ENCODE results near the gene AR. TPM values are rescaled to one million over a fixed set of nuclear protein-coding genes. Genes with fewer than 3 reads are reported as not detected.
A peak's percentile ranks its signal among the peaks of the same experiment; 100 is the strongest.

The AR gene
- total RNA-seq, 1 donor from 2014 or later: 7.8 TPM

GRCh38 chrX:67731061-67731460, 187.2 kb downstream of the AR start:
- Histone ChIP-seq H3K36me3 (ENCODE audit: control insufficient read depth in 3 of 3, insufficient read depth in 3 of 3, low read length in 3 of 3) (no peaks in the 10 kb centered on the region), H3K9me3 (ENCODE audit: control insufficient read depth in 3 of 3, low read length in 3 of 3) (no peaks in the 10 kb centered on the region), H3K27me3 (ENCODE audit: control insufficient read depth in 3 of 3, insufficient read depth in 3 of 3, low read length in 3 of 3) (no peaks in the 10 kb centered on the region), H3K4me3 (ENCODE audit: low read length in 3 of 3) (no peak overlapping the region), H3K27ac (ENCODE audit: low read depth, low read length) (no peak overlapping the region), H3K9ac (ENCODE audit: low read depth in 1 of 3, low read length in 3 of 3) (no peak overlapping the region), H3K4me1 (ENCODE audit: control insufficient read depth in 3 of 3, insufficient read depth in 3 of 3, low read length in 3 of 3) (peaks cover 0 to 5% (median 4%) of the 10 kb centered on the region in 3 donors)

DNA sequence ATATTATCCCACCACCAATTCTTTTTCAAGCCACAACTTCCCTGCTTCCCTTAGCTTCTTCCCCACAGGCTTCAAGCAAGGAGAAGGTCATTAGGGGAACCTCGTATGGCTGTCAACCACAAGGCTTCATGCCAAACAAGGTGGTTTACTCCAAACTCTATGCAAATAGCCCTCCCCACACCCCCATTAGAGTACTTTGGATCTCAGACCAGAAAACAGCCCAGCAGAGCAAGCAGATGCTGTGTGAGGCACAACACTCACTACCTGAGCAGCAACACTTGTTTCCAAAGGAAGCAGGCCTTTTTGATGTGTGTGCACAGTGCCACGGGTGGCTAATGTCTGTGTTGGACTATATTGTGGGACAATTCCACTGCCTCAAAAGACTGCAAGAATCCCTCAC, 189.0 kb downstream of the AR start:
- H3K27ac ChIP-seq (ENCODE audit: low read depth, low read length): no peak overlapping the region
- no peaks in the 10 kb centered on the region for H3K27me3 ChIP-seq (ENCODE audit: control insufficient read depth in 3 of 3, insufficient read depth in 3 of 3, low read length in 3 of 3)
- no peaks in the 10 kb centered on the region for H3K4me1 ChIP-seq (ENCODE audit: control insufficient read depth in 3 of 3, insufficient read depth in 3 of 3, low read length in 3 of 3)
- no peaks in the 10 kb centered on the region for H3K36me3 ChIP-seq (ENCODE audit: control insufficient read depth in 3 of 3, insufficient read depth in 3 of 3, low read length in 3 of 3)
- H3K9ac ChIP-seq (ENCODE audit: low read depth in 1 of 3, low read length in 3 of 3): no peak overlapping the region
- H3K4me3 ChIP-seq (ENCODE audit: low read length in 3 of 3): no peak overlapping the region
- no peaks in the 10 kb centered on the region for H3K9me3 ChIP-seq (ENCODE audit: control insufficient read depth in 3 of 3, low read length in 3 of 3)

GRCh38 chrX:67734111-67734753, 190.4 kb downstream of the AR start:
- H3K4me1 ChIP-seq (ENCODE audit: control insufficient read depth in 3 of 3, insufficient read depth in 3 of 3, low read length in 3 of 3): no peaks in the 10 kb centered on the region
- H3K9ac ChIP-seq (ENCODE audit: low read depth in 1 of 3, low read length in 3 of 3): no peak overlapping the region
- H3K4me3 ChIP-seq (ENCODE audit: low read length in 3 of 3): no peak overlapping the region
- no peak overlapping the region for H3K27ac ChIP-seq (ENCODE audit: low read depth, low read length)
- no peaks in the 10 kb centered on the region for H3K36me3 ChIP-seq (ENCODE audit: control insufficient read depth in 3 of 3, insufficient read depth in 3 of 3, low read length in 3 of 3)
- H3K9me3 ChIP-seq (ENCODE audit: control insufficient read depth in 3 of 3, low read length in 3 of 3): no peaks in the 10 kb centered on the region
- H3K27me3 ChIP-seq (ENCODE audit: control insufficient read depth in 3 of 3, insufficient read depth in 3 of 3, low read length in 3 of 3): no peaks in the 10 kb centered on the region

- Histone ChIP-seq H3K36me3 (ENCODE audit: control insufficient read depth in 3 of 3, insufficient read depth in 3 of 3, low read length in 3 of 3) (no peaks in the 10 kb centered on the region), H3K27me3 (ENCODE audit: control insufficient read depth in 3 of 3, insufficient read depth in 3 of 3, low read length in 3 of 3) (no peaks in the 10 kb centered on the region), H3K9me3 (ENCODE audit: control insufficient read depth in 3 of 3, low read length in 3 of 3) (no peaks in the 10 kb centered on the region), H3K4me3 (ENCODE audit: low read length in 3 of 3) (no peak overlapping the region), H3K9ac (ENCODE audit: low read depth in 1 of 3, low read length in 3 of 3) (no peak overlapping the region), H3K27ac (ENCODE audit: low read depth, low read length) (no peak overlapping the region), H3K4me1 (ENCODE audit: control insufficient read depth in 3 of 3, insufficient read depth in 3 of 3, low read length in 3 of 3) (no peaks in the 10 kb centered on the region)
These were observed 205.7 kb downstream of the AR start for GRCh38 chrX:67749536-67749935.

DNA sequence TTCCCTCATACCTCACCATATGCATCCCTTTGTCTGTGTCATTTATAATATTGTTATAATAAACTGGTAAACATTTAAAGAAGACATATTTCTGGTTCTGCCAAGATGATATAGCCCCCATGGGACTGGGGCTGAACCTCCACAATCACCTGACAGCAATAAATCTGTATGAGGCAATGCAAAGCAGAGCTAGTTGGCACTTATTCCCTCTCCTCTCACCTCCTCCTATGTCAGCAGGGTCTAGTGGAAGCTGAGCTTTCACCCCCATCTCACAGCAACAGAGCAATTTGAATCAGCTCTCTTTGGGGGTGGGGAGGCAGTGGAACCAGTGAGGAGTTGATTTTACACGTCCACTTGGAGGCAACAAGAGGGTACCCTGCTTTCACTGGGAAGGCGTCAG, 206.9 kb downstream of the AR start:
- no peak overlapping the region for H3K27ac ChIP-seq (ENCODE audit: low read depth, low read length)
- H3K27me3 ChIP-seq (ENCODE audit: control insufficient read depth in 3 of 3, insufficient read depth in 3 of 3, low read length in 3 of 3): no peaks in the 10 kb centered on the region
- H3K9ac ChIP-seq (ENCODE audit: low read depth in 1 of 3, low read length in 3 of 3): no peak overlapping the region
- H3K4me1 ChIP-seq (ENCODE audit: control insufficient read depth in 3 of 3, insufficient read depth in 3 of 3, low read length in 3 of 3): no peaks in the 10 kb centered on the region
- H3K36me3 ChIP-seq (ENCODE audit: control insufficient read depth in 3 of 3, insufficient read depth in 3 of 3, low read length in 3 of 3): no peaks in the 10 kb centered on the region
- H3K4me3 ChIP-seq (ENCODE audit: low read length in 3 of 3): no peak overlapping the region
- no peaks in the 10 kb centered on the region for H3K9me3 ChIP-seq (ENCODE audit: control insufficient read depth in 3 of 3, low read length in 3 of 3)

DNA sequence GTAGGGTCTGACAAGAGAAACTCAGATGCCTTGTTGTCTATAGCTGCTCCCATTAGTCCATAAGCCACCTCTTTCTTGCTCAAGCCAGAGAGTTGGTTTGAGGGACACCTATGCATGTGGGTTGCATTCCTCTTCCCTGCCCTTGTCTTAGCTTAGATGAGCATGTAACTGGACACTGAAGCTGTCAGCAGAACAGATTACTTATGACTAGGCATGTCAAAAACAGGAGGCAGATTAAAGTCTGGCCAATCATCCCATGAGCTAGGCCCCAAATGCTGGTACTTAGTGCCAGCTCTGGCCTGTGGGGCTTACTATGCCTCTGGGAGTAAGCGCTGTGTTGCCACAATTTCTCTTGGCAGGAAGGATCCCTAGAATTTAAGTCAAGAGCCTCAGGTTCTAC, 215.2 kb downstream of the AR start:
- Histone ChIP-seq H3K27ac (ENCODE audit: low read depth, low read length) (no peak overlapping the region), H3K36me3 (ENCODE audit: control insufficient read depth in 3 of 3, insufficient read depth in 3 of 3, low read length in 3 of 3) (no peaks in the 10 kb centered on the region), H3K4me3 (ENCODE audit: low read length in 3 of 3) (no peak overlapping the region), H3K9ac (ENCODE audit: low read depth in 1 of 3, low read length in 3 of 3) (no peak overlapping the region), H3K4me1 (ENCODE audit: control insufficient read depth in 3 of 3, insufficient read depth in 3 of 3, low read length in 3 of 3) (no peaks in the 10 kb centered on the region), H3K9me3 (ENCODE audit: control insufficient read depth in 3 of 3, low read length in 3 of 3) (no peaks in the 10 kb centered on the region), H3K27me3 (ENCODE audit: control insufficient read depth in 3 of 3, insufficient read depth in 3 of 3, low read length in 3 of 3) (no peaks in the 10 kb centered on the region)

DNA sequence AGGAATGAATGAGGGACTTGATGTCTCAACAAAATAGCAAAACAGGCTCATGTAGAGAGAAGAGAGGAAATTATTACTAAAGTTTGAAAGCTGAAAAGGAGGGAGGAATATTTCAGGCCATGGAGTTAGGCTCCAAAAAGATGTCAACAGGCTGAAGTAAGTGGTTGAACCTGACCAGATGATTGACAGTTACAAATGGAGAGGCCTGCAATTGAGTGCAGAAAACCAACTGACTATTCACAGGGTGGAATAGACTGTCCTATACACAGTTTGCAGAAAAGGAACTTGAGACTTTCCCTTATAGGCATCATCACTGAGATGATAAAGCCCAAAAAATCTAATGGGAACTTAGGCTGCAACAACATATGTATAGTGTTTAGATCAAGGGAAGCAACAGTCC, 233.3 kb downstream of the AR start:
- H3K4me3 ChIP-seq (ENCODE audit: low read length in 3 of 3): no peak overlapping the region
- peaks cover 24 to 41% (median 28%) of the 10 kb centered on the region in 3 donors for H3K4me1 ChIP-seq (ENCODE audit: control insufficient read depth in 3 of 3, insufficient read depth in 3 of 3, low read length in 3 of 3)
- no peak overlapping the region for H3K27ac ChIP-seq (ENCODE audit: low read depth, low read length)
- no peak overlapping the region for H3K9ac ChIP-seq (ENCODE audit: low read depth in 1 of 3, low read length in 3 of 3)
- no peaks in the 10 kb centered on the region for H3K27me3 ChIP-seq (ENCODE audit: control insufficient read depth in 3 of 3, insufficient read depth in 3 of 3, low read length in 3 of 3)
- H3K36me3 ChIP-seq (ENCODE audit: control insufficient read depth in 3 of 3, insufficient read depth in 3 of 3, low read length in 3 of 3): no peaks in the 10 kb centered on the region
- no peaks in the 10 kb centered on the region for H3K9me3 ChIP-seq (ENCODE audit: control insufficient read depth in 3 of 3, low read length in 3 of 3)

DNA sequence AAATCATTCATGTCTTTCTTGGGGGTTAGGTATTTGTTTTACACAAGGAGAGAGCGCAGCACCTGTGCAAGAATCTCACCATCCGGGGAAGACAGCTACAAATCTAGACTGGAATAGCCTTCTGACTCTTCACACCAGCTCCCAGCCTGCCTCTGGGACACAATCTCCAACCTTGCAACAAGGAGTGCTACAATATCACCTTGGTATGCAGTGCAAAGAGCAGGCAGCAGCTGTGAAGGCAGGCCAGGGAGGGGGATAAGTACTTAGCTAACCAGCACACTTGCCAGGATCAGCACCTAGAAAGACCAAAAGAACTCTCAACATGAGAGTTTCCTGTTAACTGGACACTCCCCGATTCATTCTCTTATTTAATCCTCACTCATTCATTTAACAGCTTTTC, 235.3 kb downstream of the AR start:
- Histone ChIP-seq H3K27me3 (ENCODE audit: control insufficient read depth in 3 of 3, insufficient read depth in 3 of 3, low read length in 3 of 3) (no peaks in the 10 kb centered on the region), H3K27ac (ENCODE audit: low read depth, low read length) (peak overlapping the region; percentile 64), H3K9ac (ENCODE audit: low read depth in 1 of 3, low read length in 3 of 3) (no peak overlapping the region), H3K9me3 (ENCODE audit: control insufficient read depth in 3 of 3, low read length in 3 of 3) (no peaks in the 10 kb centered on the region), H3K36me3 (ENCODE audit: control insufficient read depth in 3 of 3, insufficient read depth in 3 of 3, low read length in 3 of 3) (no peaks in the 10 kb centered on the region), H3K4me3 (ENCODE audit: low read length in 3 of 3) (no peak overlapping the region), H3K4me1 (ENCODE audit: control insufficient read depth in 3 of 3, insufficient read depth in 3 of 3, low read length in 3 of 3) (peaks cover 24 to 41% (median 31%) of the 10 kb centered on the region in 3 donors)

Data from skeletal muscle tissue (tissue), 4 donors.